Type B pancreatic cell (in vitro differentiated cells): ENCODE measurements around the gene TMBIM4. TPM values are rescaled to one million over a fixed set of nuclear protein-coding genes. Genes with fewer than 3 reads are reported as not detected.

Source experiments
- DNase-seq: peaks from one replicate; pipeline ENCODE4 v3.0.0; 2021; ENCODE audit warnings: mixed read lengths; ENCODE audit not compliant: unreplicated experiment; ENCODE audit errors: extremely low spot score
- H3K27ac Mint-ChIP-seq: 2 replicates; pipeline ENCODE4 v1.8.0; 2021; ENCODE audit warnings: mild to moderate bottlenecking, mixed read lengths
- H3K27me3 Mint-ChIP-seq: 2 replicates; pipeline ENCODE4 v1.8.0; 2021; ENCODE audit warnings: mixed read lengths
- H3K36me3 Mint-ChIP-seq: 2 replicates; pipeline ENCODE4 v1.8.0; 2021; ENCODE audit warnings: mixed read lengths
- H3K4me1 Mint-ChIP-seq: one replicate; pipeline ENCODE4 v1.8.0; 2021; ENCODE audit warnings: mixed read lengths; ENCODE audit not compliant: unreplicated experiment
- H3K4me3 Mint-ChIP-seq: 2 replicates; pipeline ENCODE4 v1.8.0; 2021; ENCODE audit warnings: mild to moderate bottlenecking, mixed read lengths
- H3K9me3 Mint-ChIP-seq: 2 replicates; pipeline ENCODE4 v1.8.0; 2021; ENCODE audit warnings: mixed read lengths
- CTCF ChIP-seq: fragments of 200-600 bp; sonication (generic); conservative IDR thresholded peaks from 2 replicates; pipeline ENCODE4 v1.5.0; 2021; ENCODE audit warnings: antibody characterized with exemption, mild to moderate bottlenecking
- total RNA-seq: library from RNA; stranded (reverse); gene quantifications from 2 replicates; pipeline ENCODE4 v1.2.1, GENCODE V29; 2021; ENCODE audit warnings: low replicate concordance

Gene TMBIM4
- total RNA-seq, 1 donor from 2014 or later = 37.4 TPM

- Mint-ChIP-seq H3K9me3 (no peaks in the 10 kb centered on the region), H3K4me1 (peaks cover 9% of the 10 kb centered on the region), H3K27me3 (peaks cover 4% of the 10 kb centered on the region), H3K4me3 (no peak overlapping the region), H3K27ac (no peak overlapping the region), H3K36me3 (no peaks in the 10 kb centered on the region)
- TF ChIP-seq CTCF = no peak
- DNase-seq = no peak
Observed at GRCh38 chr12:66085998-66086397, 83.8 kb downstream of the TMBIM4 start.

Other genes with a start within 250 kb of the TMBIM4 start
- gene LLPH, start 39.2 kb downstream of the TMBIM4 start, total RNA-seq = 15.3 and 26.3 TPM in 2 replicates
- gene IRAK3, start 19.2 kb upstream of the TMBIM4 start, total RNA-seq = 0.21 and 0.34 TPM in 2 replicates
- 3.8 and 5.5 TPM in 2 replicates for gene HELB, start 132.5 kb upstream of the TMBIM4 start, total RNA-seq